Mucosa of stomach (tissue), 1 donor: ENCODE measurements around the gene ATP5F1B.

Experiments
- H3K27me3 ChIP-seq: one replicate; pipeline ENCODE4 v1.7.0; 2013; ENCODE audit warnings: mild to moderate bottlenecking, low read length; ENCODE audit not compliant: control insufficient read depth, insufficient read depth
- H3K36me3 ChIP-seq: one replicate; pipeline ENCODE4 v1.7.0; 2013; ENCODE audit warnings: low read length; ENCODE audit not compliant: control insufficient read depth, insufficient read depth
- H3K4me1 ChIP-seq: one replicate; pipeline ENCODE4 v1.7.0; 2013; ENCODE audit warnings: mild to moderate bottlenecking, low read length; ENCODE audit not compliant: control insufficient read depth, insufficient read depth
- H3K4me3 ChIP-seq: one replicate; pipeline ENCODE4 v1.7.0; 2013; ENCODE audit warnings: low read length
- H3K9ac ChIP-seq: one replicate; pipeline ENCODE4 v1.7.0; 2013; ENCODE audit warnings: mild to moderate bottlenecking, low read length, moderate library complexity
- H3K9me3 ChIP-seq: one replicate; pipeline ENCODE4 v1.7.0; 2013; ENCODE audit warnings: mild to moderate bottlenecking, low read length, moderate library complexity; ENCODE audit not compliant: control insufficient read depth
- donor health status: Pancreatic carcinoma.

ATP5F1B gene

DNA sequence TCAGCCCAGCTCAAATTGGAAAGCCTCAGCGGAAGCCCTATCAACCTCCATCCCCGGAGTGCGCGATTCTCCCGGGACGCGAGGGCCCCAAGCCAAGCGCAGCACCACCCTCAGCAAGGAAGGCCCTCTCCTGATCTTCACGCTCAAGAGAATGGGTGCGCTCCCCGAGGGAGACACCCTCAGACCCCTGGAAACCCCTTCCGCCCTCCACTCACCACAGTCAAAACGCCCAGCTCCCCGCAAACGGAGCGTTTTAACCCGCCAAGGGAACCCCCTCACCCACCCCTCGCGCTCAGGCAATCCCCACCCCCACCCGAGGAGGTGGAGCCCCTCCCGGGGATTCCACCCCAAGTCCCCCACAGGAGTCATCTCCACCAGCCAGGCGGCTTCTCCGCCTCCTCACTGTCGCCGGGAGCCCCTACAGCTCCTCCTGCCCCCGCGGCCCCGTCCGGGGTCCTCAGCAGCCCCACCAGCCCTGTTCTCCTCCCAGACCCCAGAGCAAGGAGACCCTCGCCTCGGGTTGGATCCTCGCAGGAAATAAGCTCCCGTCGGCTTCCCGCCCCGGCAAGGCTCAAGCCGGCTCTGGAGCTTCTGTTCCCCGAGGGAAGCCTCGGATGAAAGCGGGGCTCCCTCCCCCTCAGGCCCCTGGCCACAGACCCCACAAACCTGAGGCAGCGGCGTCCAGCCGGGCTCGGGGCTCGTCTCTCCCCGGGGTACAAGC is 16.2 kb downstream of the ATP5F1B start:
- Histone ChIP-seq H3K4me1 (peaks cover 31% of the 10 kb centered on the region), H3K36me3 (peaks cover 3% of the 10 kb centered on the region), H3K9me3 (no peaks in the 10 kb centered on the region), H3K9ac (peak overlapping the region; percentile 97), H3K4me3 (peak overlapping the region; percentile 88), H3K27me3 (no peaks in the 10 kb centered on the region)

GRCh38 chr12:56628671-56629458 is 16.9 kb downstream of the ATP5F1B start:
- Histone ChIP-seq H3K27me3 (no peaks in the 10 kb centered on the region), H3K9ac (peak overlapping the region; percentile 97), H3K4me1 (peaks cover 31% of the 10 kb centered on the region), H3K9me3 (no peaks in the 10 kb centered on the region), H3K4me3 (peak overlapping the region; percentile 88), H3K36me3 (peaks cover 3% of the 10 kb centered on the region)

- peaks cover 10% of the 10 kb centered on the region for H3K4me1 ChIP-seq
- no peaks in the 10 kb centered on the region for H3K9me3 ChIP-seq
- H3K27me3 ChIP-seq: no peaks in the 10 kb centered on the region
- no peak overlapping the region for H3K4me3 ChIP-seq
- H3K9ac ChIP-seq: no peak overlapping the region
- peaks cover 3% of the 10 kb centered on the region for H3K36me3 ChIP-seq
Measured at GRCh38 chr12:56626701-56627100, 19.1 kb downstream of the ATP5F1B start.

- H3K36me3 ChIP-seq: peaks cover 3% of the 10 kb centered on the region
- no peak overlapping the region for H3K9ac ChIP-seq
- no peaks in the 10 kb centered on the region for H3K4me1 ChIP-seq
- no peaks in the 10 kb centered on the region for H3K27me3 ChIP-seq
- no peak overlapping the region for H3K4me3 ChIP-seq
- no peaks in the 10 kb centered on the region for H3K9me3 ChIP-seq
Measured at GRCh38 chr12:56622535-56622934, 23.2 kb downstream of the ATP5F1B start.

DNA sequence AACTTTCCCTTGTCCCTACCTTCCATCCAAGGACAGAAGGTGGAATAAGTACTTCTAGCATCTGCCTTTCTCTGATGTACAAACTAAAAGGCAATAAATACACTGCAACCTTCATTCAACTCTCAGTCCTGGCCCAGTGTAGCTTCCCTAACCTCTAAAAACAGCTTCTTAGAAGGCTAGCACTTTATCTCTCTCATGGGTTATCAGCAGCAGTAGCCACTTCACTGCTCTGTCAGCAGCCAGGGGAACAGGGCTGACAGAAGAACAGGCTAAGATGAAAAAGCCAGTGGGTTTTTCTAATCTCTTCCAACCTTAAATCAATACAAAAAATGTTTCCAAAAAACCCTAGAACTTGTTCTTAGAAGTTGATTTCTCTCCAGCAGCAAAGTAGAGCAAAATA is 28.9 kb downstream of the ATP5F1B start:
- H3K27me3 ChIP-seq: no peaks in the 10 kb centered on the region
- no peaks in the 10 kb centered on the region for H3K9me3 ChIP-seq
- no peak overlapping the region for H3K9ac ChIP-seq
- H3K4me3 ChIP-seq: no peak overlapping the region
- H3K4me1 ChIP-seq: no peaks in the 10 kb centered on the region
- peaks cover 40% of the 10 kb centered on the region for H3K36me3 ChIP-seq

DNA sequence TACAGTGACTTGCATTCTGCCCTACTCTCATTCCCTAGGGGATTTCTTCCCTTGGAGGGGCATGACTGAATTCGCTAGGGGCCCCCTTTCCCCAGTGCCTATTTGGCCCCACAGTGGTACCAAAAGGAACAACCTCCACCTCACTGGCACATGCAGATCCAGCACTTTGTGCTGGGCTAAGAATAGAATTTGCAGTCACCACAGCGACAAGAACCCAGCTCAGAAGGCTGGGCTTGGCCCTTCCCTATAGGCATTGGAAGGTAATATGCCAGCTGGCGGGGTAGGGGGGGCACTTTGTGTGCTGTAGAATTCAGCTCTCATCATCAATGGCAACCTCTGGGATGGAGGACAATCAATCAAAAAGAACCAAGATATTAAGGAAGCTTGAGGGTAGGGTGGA is 29.5 kb downstream of the ATP5F1B start:
- H3K9me3 ChIP-seq: no peaks in the 10 kb centered on the region
- no peak overlapping the region for H3K9ac ChIP-seq
- peaks cover 43% of the 10 kb centered on the region for H3K36me3 ChIP-seq
- H3K4me1 ChIP-seq: no peaks in the 10 kb centered on the region
- no peaks in the 10 kb centered on the region for H3K27me3 ChIP-seq
- no peak overlapping the region for H3K4me3 ChIP-seq

- H3K4me3 ChIP-seq: no peak overlapping the region
- H3K36me3 ChIP-seq: peaks cover 52% of the 10 kb centered on the region
- no peak overlapping the region for H3K9ac ChIP-seq
- no peaks in the 10 kb centered on the region for H3K4me1 ChIP-seq
- no peaks in the 10 kb centered on the region for H3K27me3 ChIP-seq
- no peaks in the 10 kb centered on the region for H3K9me3 ChIP-seq
Measured at GRCh38 chr12:56614627-56615026, 31.2 kb downstream of the ATP5F1B start.

- H3K36me3 ChIP-seq: peaks cover 19% of the 10 kb centered on the region
- H3K9ac ChIP-seq: no peak overlapping the region
- H3K4me1 ChIP-seq: no peaks in the 10 kb centered on the region
- H3K9me3 ChIP-seq: no peaks in the 10 kb centered on the region
- H3K4me3 ChIP-seq: no peak overlapping the region
- no peaks in the 10 kb centered on the region for H3K27me3 ChIP-seq
Measured at GRCh38 chr12:56604355-56604754, 41.4 kb downstream of the ATP5F1B start.

GRCh38 chr12:56602239-56602638 is 43.5 kb downstream of the ATP5F1B start:
- no peaks in the 10 kb centered on the region for H3K27me3 ChIP-seq
- peaks cover 27% of the 10 kb centered on the region for H3K36me3 ChIP-seq
- H3K4me3 ChIP-seq: no peak overlapping the region
- H3K9ac ChIP-seq: no peak overlapping the region
- H3K9me3 ChIP-seq: no peaks in the 10 kb centered on the region
- no peaks in the 10 kb centered on the region for H3K4me1 ChIP-seq

DNA sequence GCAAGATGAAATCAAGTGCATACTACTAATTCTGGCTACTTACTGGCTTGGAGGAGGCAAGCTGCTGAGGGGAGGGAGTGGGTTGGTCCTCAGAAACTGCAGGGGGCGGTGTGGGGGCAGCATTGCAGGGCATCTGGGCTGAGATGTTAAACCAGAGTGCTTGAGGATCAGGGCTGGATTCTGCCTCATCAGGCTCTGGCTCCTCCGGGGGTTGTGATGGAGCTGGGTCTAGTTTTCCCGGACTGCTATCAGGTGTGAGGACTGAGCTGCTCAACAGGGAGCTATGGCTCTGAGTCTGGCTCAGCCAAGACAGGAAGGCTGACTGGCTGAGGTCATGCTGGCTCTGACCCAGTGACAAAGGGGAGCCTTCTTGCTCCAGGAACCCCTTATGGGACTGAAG is 44.3 kb downstream of the ATP5F1B start:
- no peak overlapping the region for H3K4me3 ChIP-seq
- H3K4me1 ChIP-seq: no peaks in the 10 kb centered on the region
- no peaks in the 10 kb centered on the region for H3K9me3 ChIP-seq
- H3K9ac ChIP-seq: no peak overlapping the region
- peaks cover 27% of the 10 kb centered on the region for H3K36me3 ChIP-seq
- H3K27me3 ChIP-seq: no peaks in the 10 kb centered on the region

- Histone ChIP-seq H3K27me3 (no peaks in the 10 kb centered on the region), H3K9me3 (no peaks in the 10 kb centered on the region), H3K4me1 (no peaks in the 10 kb centered on the region), H3K9ac (no peak overlapping the region), H3K36me3 (peaks cover 27% of the 10 kb centered on the region), H3K4me3 (no peak overlapping the region)
Measured at GRCh38 chr12:56600753-56601152, 45.0 kb downstream of the ATP5F1B start.

DNA sequence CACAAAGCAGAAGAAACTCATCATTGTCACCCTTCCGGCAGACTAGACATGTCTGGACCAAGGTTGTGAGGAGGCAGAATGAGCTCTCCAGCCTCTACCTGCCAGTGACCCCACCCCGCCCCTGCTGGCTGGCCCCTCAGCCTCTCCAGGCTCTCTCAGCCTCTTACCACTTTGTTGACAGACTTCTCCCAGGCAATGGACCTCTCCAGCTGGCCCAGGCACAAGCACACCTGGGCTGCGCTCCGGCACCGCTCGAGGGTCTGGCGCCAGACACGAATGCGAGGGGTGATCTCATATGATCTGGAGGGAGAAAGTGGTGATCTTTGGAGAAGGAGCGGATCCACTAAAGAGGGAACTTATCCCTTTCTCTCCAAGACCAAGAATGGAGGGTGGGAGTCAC is 46.0 kb downstream of the ATP5F1B start:
- peaks cover 27% of the 10 kb centered on the region for H3K36me3 ChIP-seq
- H3K9me3 ChIP-seq: no peaks in the 10 kb centered on the region
- H3K4me3 ChIP-seq: no peak overlapping the region

More for the DNA sequence above, 46.0 kb downstream of the ATP5F1B start:
- Histone ChIP-seq H3K9ac (no peak overlapping the region), H3K27me3 (no peaks in the 10 kb centered on the region), H3K4me1 (no peaks in the 10 kb centered on the region)
